H9 (cell line): Measurements from ENCODE around the gene ARAP2. TPM values are rescaled to one million over a fixed set of nuclear protein-coding genes. Genes with fewer than 3 reads are reported as not detected.

Source experiments
- DNase-seq: peaks from one replicate; pipeline ENCODE4 v3.0.0-alpha.2; 2017
- H2AFZ ChIP-seq: one replicate; pipeline ENCODE4 v1.6.1; 2013; ENCODE audit warnings: mild to moderate bottlenecking, low read length, control low read depth, moderate library complexity
- H2AK5ac ChIP-seq: 2 replicates; pipeline ENCODE4 v1.6.1; 2013; ENCODE audit warnings: low read length, control low read depth, mixed read lengths; ENCODE audit not compliant: insufficient read length
- H2BK120ac ChIP-seq: one replicate; pipeline ENCODE4 v1.6.1; 2013; ENCODE audit warnings: low read depth, mild to moderate bottlenecking, low read length, control low read depth, inconsistent platforms; ENCODE audit not compliant: poor library complexity, severe bottlenecking
- H2BK12ac ChIP-seq: 2 replicates; pipeline ENCODE4 v1.6.1; 2013; ENCODE audit warnings: low read length, control low read depth, mixed read lengths, low read depth; ENCODE audit not compliant: insufficient read length
- H2BK15ac ChIP-seq: 2 replicates; pipeline ENCODE4 v1.6.1; 2013; ENCODE audit warnings: low read depth, low read length, control low read depth
- H2BK20ac ChIP-seq: one replicate; pipeline ENCODE4 v1.6.1; 2013; ENCODE audit warnings: low read depth, mild to moderate bottlenecking, low read length, control low read depth, inconsistent platforms; ENCODE audit not compliant: poor library complexity, severe bottlenecking
- H2BK5ac ChIP-seq: 2 replicates; pipeline ENCODE4 v1.6.1; 2013; ENCODE audit warnings: low read length, control low read depth, mixed read lengths; ENCODE audit not compliant: insufficient read length
- H3K14ac ChIP-seq: 2 replicates; pipeline ENCODE4 v1.6.1; 2013; ENCODE audit warnings: low read length, control low read depth; ENCODE audit not compliant: insufficient read depth
- H3K18ac ChIP-seq: 2 replicates; pipeline ENCODE4 v1.6.1; 2013; ENCODE audit warnings: low read depth, mild to moderate bottlenecking, mixed read lengths, low read length, control low read depth; ENCODE audit not compliant: insufficient read length
- H3K23ac ChIP-seq: 2 replicates; pipeline ENCODE4 v1.6.1; 2013; ENCODE audit warnings: low read length, control low read depth, mixed read lengths, low read depth; ENCODE audit not compliant: insufficient read length
- H3K23me2 ChIP-seq: 2 replicates; pipeline ENCODE4 v1.6.1; 2013; ENCODE audit warnings: low read depth, mild to moderate bottlenecking, mixed read lengths, low read length, control low read depth; ENCODE audit not compliant: insufficient read length, poor library complexity, severe bottlenecking
- H3K27ac ChIP-seq: 2 replicates; pipeline ENCODE4 v1.5.1; 2013; ENCODE audit warnings: low read length, control low read depth, mixed read lengths, low read depth; ENCODE audit not compliant: insufficient read length
- H3K27me3 ChIP-seq: 2 replicates; pipeline ENCODE4 v1.6.1; 2013; ENCODE audit warnings: low read length, control low read depth, inconsistent platforms; ENCODE audit not compliant: insufficient read depth
- H3K4ac ChIP-seq: 2 replicates; pipeline ENCODE4 v1.6.1; 2013; ENCODE audit warnings: low read depth, mild to moderate bottlenecking, control low read depth, inconsistent platforms, low read length, moderate library complexity
- H3K4me1 ChIP-seq: 2 replicates; pipeline ENCODE4 v1.6.1; 2013; ENCODE audit warnings: low read length, control low read depth, inconsistent platforms; ENCODE audit not compliant: insufficient read depth
- H3K4me2 ChIP-seq: 2 replicates; pipeline ENCODE4 v1.6.1; 2013; ENCODE audit warnings: low read length, control low read depth, mixed read lengths; ENCODE audit not compliant: insufficient read length, insufficient read depth
- H3K56ac ChIP-seq: 2 replicates; pipeline ENCODE4 v1.6.1; 2013; ENCODE audit warnings: low read depth, mild to moderate bottlenecking, mixed read lengths, low read length, control low read depth; ENCODE audit not compliant: insufficient read length
- H3K79me1 ChIP-seq: 2 replicates; pipeline ENCODE4 v1.6.1; 2013; ENCODE audit warnings: low read depth, mild to moderate bottlenecking, moderate library complexity, low read length, control low read depth, inconsistent platforms; ENCODE audit not compliant: insufficient read depth, poor library complexity, severe bottlenecking
- H3K79me2 ChIP-seq: 2 replicates; pipeline ENCODE4 v1.6.1; 2013; ENCODE audit warnings: low read length, control low read depth, inconsistent platforms; ENCODE audit not compliant: insufficient read depth
- H3K9ac ChIP-seq: 2 replicates; pipeline ENCODE4 v1.6.1; 2013; ENCODE audit warnings: low read length, control low read depth, mixed read lengths; ENCODE audit not compliant: insufficient read length; ENCODE audit errors: extremely low read depth
- H3K9me3 ChIP-seq: one replicate; pipeline ENCODE4 v1.6.1; 2013; ENCODE audit warnings: low read depth, low read length, inconsistent platforms; ENCODE audit not compliant: control insufficient read depth
- H3T11ph ChIP-seq: one replicate; pipeline ENCODE4 v1.6.1; 2013; ENCODE audit warnings: mild to moderate bottlenecking, low read length, control low read depth, inconsistent platforms
- H4K20me1 ChIP-seq: one replicate; pipeline ENCODE4 v1.6.1; 2013; ENCODE audit not compliant: control insufficient read depth, insufficient read length, insufficient read depth
- H4K5ac ChIP-seq: 2 replicates; pipeline ENCODE4 v1.6.1; 2013; ENCODE audit warnings: low read depth, mild to moderate bottlenecking, mixed read lengths, low read length, control low read depth; ENCODE audit not compliant: insufficient read length
- H4K8ac ChIP-seq: replicated peaks from 2 replicates; pipeline ENCODE4 v1.6.1; 2013; ENCODE audit warnings: low read length, control low read depth, mixed read lengths, low read depth; ENCODE audit not compliant: insufficient read length
- H4K91ac ChIP-seq: 2 replicates; pipeline ENCODE4 v1.6.1; 2013; ENCODE audit warnings: low read depth, mild to moderate bottlenecking, moderate library complexity, mixed read lengths, low read length, control low read depth; ENCODE audit not compliant: insufficient read length
- H3K27ac Mint-ChIP-seq, 3 experiments: 2 replicates in 2 of 3; 3 replicates in 1 of 3; pipeline ENCODE4 v1.8.0; 2020 to 2021; ENCODE audit warnings: mixed read lengths in 3 of 3, mild to moderate bottlenecking in 1 of 3, moderate library complexity in 1 of 3
- H3K27me3 Mint-ChIP-seq: 2 replicates; pipeline ENCODE4 v1.8.0; 2021; ENCODE audit warnings: low read depth, mild to moderate bottlenecking, moderate library complexity, mixed read lengths
- H3K36me3 Mint-ChIP-seq, 3 experiments: 2 replicates in 2 of 3; 3 replicates in 1 of 3; pipeline ENCODE4 v1.8.0; 2020 to 2021; ENCODE audit warnings: low read depth in 3 of 3, mixed read lengths in 3 of 3; ENCODE audit not compliant: insufficient read depth in 1 of 3
- H3K4me1 Mint-ChIP-seq, 2 experiments: 2 replicates each; pipeline ENCODE4 v1.8.0; 2020; ENCODE audit warnings: mixed read lengths in 2 of 2
- H3K4me3 Mint-ChIP-seq, 2 experiments: 2 replicates in 1 of 2; 3 replicates in 1 of 2; pipeline ENCODE4 v1.8.0; 2020 to 2021; ENCODE audit warnings: mild to moderate bottlenecking in 2 of 2, mixed read lengths in 2 of 2, moderate library complexity in 1 of 2
- H3K9me3 Mint-ChIP-seq, 2 experiments: 2 replicates in 1 of 2; 3 replicates in 1 of 2; pipeline ENCODE4 v1.8.0; 2020; ENCODE audit warnings: mild to moderate bottlenecking in 2 of 2, mixed read lengths in 2 of 2, moderate library complexity in 1 of 2
- WGBS: extraction: QIAGEN DNeasy Blood & Tissue Kit; methylation state at CpG from one replicate; pipeline ENCODE4 v1.1.7; 2013; ENCODE audit warnings: missing lambda C conversion rate, low lambda C conversion rate, mixed read lengths; ENCODE audit not compliant: insufficient read length; ENCODE audit errors: extremely low coverage; 5-methylcytosine and 5-hydroxymethylcytosine counted together
- total RNA-seq: library from RNA; stranded (reverse); gene quantifications from 2 replicates; pipeline ENCODE4 v1.2.1, GENCODE V29; 2021
- TF ChIP-seq, protein P1 (sequence below): fragments of 200-600 bp; sonication (generic); conservative IDR thresholded peaks from 3 replicates; pipeline ENCODE4 v1.8.0; 2021; ENCODE audit warnings: antibody characterized with exemption, mild to moderate bottlenecking

The ARAP2 gene
- total RNA-seq, 1 experiment from 2014 or later: 6.3 TPM

DNA sequence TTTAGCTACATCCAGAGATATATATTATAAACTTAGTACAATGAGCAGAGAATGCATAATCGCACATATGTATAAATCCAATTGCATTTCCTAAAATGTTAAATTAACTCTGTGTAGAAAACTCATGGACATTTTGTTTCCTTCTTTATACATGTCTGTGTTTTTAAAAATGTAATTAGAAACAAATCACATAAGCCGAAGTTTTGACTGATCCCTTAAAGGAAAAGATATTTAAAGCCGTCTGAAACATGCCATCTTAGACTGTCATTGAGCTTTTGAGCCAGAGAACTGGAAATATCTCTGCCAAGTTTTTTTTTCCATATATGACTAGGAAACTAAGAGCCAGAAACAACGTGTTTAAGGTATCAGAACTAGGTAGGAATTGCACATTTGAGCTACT lies 107.0 kb downstream of the ARAP2 start:
- H3T11ph ChIP-seq: no peak overlapping the region
- H3K4ac ChIP-seq: no peak overlapping the region
- no peak overlapping the region for H2AFZ ChIP-seq
- no peaks in the 10 kb centered on the region for H3K9me3 Mint-ChIP-seq
- no peaks in the 10 kb centered on the region for H4K20me1 ChIP-seq
- no peak overlapping the region for H3K4me3 Mint-ChIP-seq
- no peak overlapping the region for H2BK20ac ChIP-seq
- H3K23me2 ChIP-seq: no peaks in the 10 kb centered on the region
- H3K4me2 ChIP-seq: no peak overlapping the region
- H3K14ac ChIP-seq: no peak overlapping the region
- H3K79me1 ChIP-seq: no peaks in the 10 kb centered on the region
- no peak overlapping the region for H3K27ac ChIP-seq
- no peak for DNase-seq
- H3K27ac Mint-ChIP-seq: no peak overlapping the region
- no peaks in the 10 kb centered on the region for H3K79me2 ChIP-seq
- no peak overlapping the region for H3K56ac ChIP-seq
- no peaks in the 10 kb centered on the region for H3K27me3 Mint-ChIP-seq
- H2BK120ac ChIP-seq: no peak overlapping the region
- no peak overlapping the region for H2BK5ac ChIP-seq
- H3K23ac ChIP-seq: no peak overlapping the region
- H3K36me3 Mint-ChIP-seq: no peaks in the 10 kb centered on the region
- H2BK15ac ChIP-seq: no peak overlapping the region
- no peak overlapping the region for H3K18ac ChIP-seq
- H2AK5ac ChIP-seq: no peak overlapping the region
- no peak overlapping the region for H3K9ac ChIP-seq
- no peak overlapping the region for H4K91ac ChIP-seq
- H4K5ac ChIP-seq: no peak overlapping the region
- TF ChIP-seq, protein P1, sequence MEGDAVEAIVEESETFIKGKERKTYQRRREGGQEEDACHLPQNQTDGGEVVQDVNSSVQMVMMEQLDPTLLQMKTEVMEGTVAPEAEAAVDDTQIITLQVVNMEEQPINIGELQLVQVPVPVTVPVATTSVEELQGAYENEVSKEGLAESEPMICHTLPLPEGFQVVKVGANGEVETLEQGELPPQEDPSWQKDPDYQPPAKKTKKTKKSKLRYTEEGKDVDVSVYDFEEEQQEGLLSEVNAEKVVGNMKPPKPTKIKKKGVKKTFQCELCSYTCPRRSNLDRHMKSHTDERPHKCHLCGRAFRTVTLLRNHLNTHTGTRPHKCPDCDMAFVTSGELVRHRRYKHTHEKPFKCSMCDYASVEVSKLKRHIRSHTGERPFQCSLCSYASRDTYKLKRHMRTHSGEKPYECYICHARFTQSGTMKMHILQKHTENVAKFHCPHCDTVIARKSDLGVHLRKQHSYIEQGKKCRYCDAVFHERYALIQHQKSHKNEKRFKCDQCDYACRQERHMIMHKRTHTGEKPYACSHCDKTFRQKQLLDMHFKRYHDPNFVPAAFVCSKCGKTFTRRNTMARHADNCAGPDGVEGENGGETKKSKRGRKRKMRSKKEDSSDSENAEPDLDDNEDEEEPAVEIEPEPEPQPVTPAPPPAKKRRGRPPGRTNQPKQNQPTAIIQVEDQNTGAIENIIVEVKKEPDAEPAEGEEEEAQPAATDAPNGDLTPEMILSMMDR: no peak
- no CpG with 5 or more reads among the region's 4 CpGs for WGBS
- no peaks in the 10 kb centered on the region for H3K9me3 ChIP-seq
- H3K27me3 ChIP-seq: no peaks in the 10 kb centered on the region
- no peaks in the 10 kb centered on the region for H3K4me1 Mint-ChIP-seq
- H2BK12ac ChIP-seq: no peak overlapping the region
- H4K8ac ChIP-seq: no peak overlapping the region
- no peaks in the 10 kb centered on the region for H3K4me1 ChIP-seq
